WTC11 (cell line): ENCODE measurements around the gene ADAMTSL4.
"Not testable (repeated sequence)": the region's sequence is repeated elsewhere in the genome, so short reads cannot be mapped to it uniquely, and the experiment has no call there.

Source experiments
- CTCF ChIP-seq: fragments of 200-600 bp; IDR thresholded peaks from 2 replicates; pipeline ENCODE4 v1.8.0; 2022; ENCODE audit warnings: antibody characterized with exemption
- HMGA2 ChIP-seq: fragments of 250-450 bp; sonication (Bioruptor Pico); IDR thresholded peaks from 2 replicates; pipeline ENCODE4 v1.4.0; 2021; ENCODE audit warnings: mild to moderate bottlenecking, moderate library complexity
- JUN ChIP-seq: sonication (generic); formaldehyde crosslinking; IDR thresholded peaks from 2 replicates; pipeline ENCODE4 v1.8.0; 2023; ENCODE audit warnings: mild to moderate bottlenecking, missing genetic modification reagents
- MYBL2 ChIP-seq: sonication (generic); formaldehyde crosslinking; IDR thresholded peaks from 2 replicates; pipeline ENCODE4 v1.8.1; 2023; ENCODE audit warnings: mild to moderate bottlenecking, moderate library complexity, missing genetic modification reagents
- ZBTB43 ChIP-seq: sonication (generic); formaldehyde crosslinking; IDR thresholded peaks from 2 replicates; pipeline ENCODE4 v1.8.1; 2023; ENCODE audit warnings: mild to moderate bottlenecking, missing genetic modification reagents

- TF ChIP-seq CTCF; JUN (CRISPR knock-in tag); ZBTB43 (CRISPR knock-in tag); HMGA2; MYBL2 (CRISPR knock-in tag): not testable (repeated sequence)
Observed at GRCh38 chr1:150580966-150581365, 31.8 kb downstream of the ADAMTSL4 start.
